HCT116 (cell line): ENCODE data around the gene RHBDL3. TPM values are rescaled to one million over a fixed set of nuclear protein-coding genes. Genes with fewer than 3 reads are reported as not detected.

Experiments
- ATAC-seq: fragments of 200-7000 bp; cut with Tn5 transposase; 2 replicates; pipeline ENCODE4 v1.9.1; 2020; ENCODE audit warnings: mild to moderate bottlenecking, moderate library complexity
- BruUV-seq: library from RNA; stranded (reverse); fragments of 400-500 nt; replicated peaks from 2 replicates; lab custom pipeline; 2021; lab: Mats Ljungman, UMichigan
- CTCF ChIA-PET: fragments of 300-600 bp; sonication (Branson Sonifier 250); formaldehyde crosslinking; loops from one replicate; lab custom pipeline; 2021; ENCODE audit warnings: antibody characterized with exemption; lab: Charles Lee
- POLR2A ChIA-PET: fragments of 300-600, 350-600 bp; sonication (Branson Sonifier 250); formaldehyde crosslinking; loops from one replicate; lab custom pipeline; 2021; ENCODE audit warnings: antibody characterized with exemption; lab: Charles Lee
- RAD21 ChIA-PET, 2 experiments: fragments of 300-600 bp; sonication (Branson Sonifier 250); formaldehyde crosslinking; loops; one replicate each; lab custom pipeline; 2023; ENCODE audit warnings: low total read pairs in 2 of 2; ENCODE audit not compliant: uncharacterized antibody in 2 of 2, unreplicated experiment in 2 of 2, low non-redundant PET in 1 of 2; lab: Charles Lee
- DNase-seq: peaks from one replicate; pipeline ENCODE4 v3.0.0-alpha.2; 2010; ENCODE audit warnings: low read depth, low spot score
- H2AFZ ChIP-seq: fragments of 200-600 bp; shearing (Covaris generic), sonication (generic); 2 replicates; pipeline ENCODE4 v1.6.1; 2017; ENCODE audit warnings: low read depth, mixed run types, mixed read lengths, antibody characterized with exemption, low read length; ENCODE audit not compliant: poor library complexity, severe bottlenecking
- H3K27ac ChIP-seq: 2 replicates; pipeline ENCODE4 v1.5.1; 2012; ENCODE audit warnings: low read depth, low read length
- H3K27me3 ChIP-seq: fragments of 200-600 bp; sonication (generic); 2 replicates; pipeline ENCODE4 v1.6.1; 2016; ENCODE audit warnings: mixed run types, low read length, mixed read lengths; ENCODE audit not compliant: insufficient read depth
- H3K36me3 ChIP-seq, 2 experiments: fragments of 200-500 bp in 1 of 2; fragments of 200-600 bp in 1 of 2; sonication (Bioruptor generic) in 1 of 2; sonication (generic) in 1 of 2; 2 replicates each; pipeline versions ENCODE4 v1.5.1 to v1.6.1; 2014 to 2016; ENCODE audit warnings: low read length in 2 of 2, inconsistent platforms in 1 of 2, mixed read lengths in 1 of 2, mixed run types in 1 of 2; ENCODE audit not compliant: insufficient read depth in 2 of 2, control insufficient read depth in 1 of 2
- H3K4me1 ChIP-seq, 2 experiments: fragments of 200-600 bp in 1 of 2; sonication (generic) in 1 of 2; 2 replicates each; pipeline versions ENCODE4 v1.5.1 to v1.6.1; 2012 to 2017; ENCODE audit warnings: low read length in 2 of 2, inconsistent platforms in 1 of 2, mild to moderate bottlenecking in 1 of 2, mixed read lengths in 1 of 2, mixed run types in 1 of 2, moderate library complexity in 1 of 2; ENCODE audit not compliant: insufficient read depth in 2 of 2, control insufficient read depth in 1 of 2
- H3K4me2 ChIP-seq: fragments of 200-600 bp; sonication (generic); 2 replicates; pipeline ENCODE4 v1.6.1; 2017; ENCODE audit warnings: mixed run types, low read length, mixed read lengths
- H3K4me3 ChIP-seq, 2 experiments: fragments of 200-600 bp in 1 of 2; sonication (generic) in 1 of 2; replicated peaks in 1 of 2; 2 replicates each; pipeline ENCODE4 v1.5.1; 2011 to 2016; ENCODE audit warnings: low read length in 2 of 2, control low read depth in 1 of 2, low read depth in 1 of 2, mild to moderate bottlenecking in 1 of 2, mixed read lengths in 1 of 2, mixed run types in 1 of 2
- H3K79me2 ChIP-seq: fragments of 200-600 bp; sonication (generic); 2 replicates; pipeline ENCODE4 v1.6.1; 2017; ENCODE audit warnings: mild to moderate bottlenecking, mixed run types, low read length, moderate library complexity, mixed read lengths; ENCODE audit not compliant: insufficient read depth
- H3K9ac ChIP-seq: fragments of 200-600 bp; sonication (generic); 2 replicates; pipeline ENCODE4 v1.6.1; 2016; ENCODE audit warnings: low read length, mixed read lengths
- H3K9me2 ChIP-seq: fragments of 200-600 bp; sonication (generic), shearing (Covaris generic); 2 replicates; pipeline ENCODE4 v1.6.1; 2017; ENCODE audit warnings: mixed run types, mild to moderate bottlenecking, moderate library complexity; ENCODE audit not compliant: insufficient read depth
- H3K9me3 ChIP-seq, 2 experiments: fragments of 200-500 bp in 1 of 2; fragments of 200-600 bp in 1 of 2; sonication (Bioruptor generic) in 1 of 2; sonication (generic) in 1 of 2; 2 replicates each; pipeline ENCODE4 v1.6.1; 2014 to 2017; ENCODE audit warnings: low read length in 2 of 2, mixed read lengths in 2 of 2, inconsistent platforms in 1 of 2, low read depth in 1 of 2, mild to moderate bottlenecking in 1 of 2, mixed run types in 1 of 2, moderate library complexity in 1 of 2; ENCODE audit not compliant: control insufficient read depth in 1 of 2, insufficient read depth in 1 of 2
- H4K20me1 ChIP-seq: fragments of 200-600 bp; sonication (generic), shearing (Covaris generic); 2 replicates; pipeline ENCODE4 v1.6.1; 2017; ENCODE audit warnings: mixed run types, mild to moderate bottlenecking, moderate library complexity; ENCODE audit not compliant: insufficient read depth
- CBX3 ChIP-seq: IDR thresholded peaks from 2 replicates; pipeline ENCODE4 v1.6.1; 2012; ENCODE audit warnings: low read depth
- CEBPB ChIP-seq: IDR thresholded peaks from 2 replicates; pipeline ENCODE4 v1.6.1; 2012; ENCODE audit warnings: low read depth
- EGR1 ChIP-seq: IDR thresholded peaks from 2 replicates; pipeline ENCODE4 v1.6.1; 2012; ENCODE audit warnings: low read depth
- ELF1 ChIP-seq: IDR thresholded peaks from 2 replicates; pipeline ENCODE4 v1.6.1; 2012; ENCODE audit warnings: low read depth, borderline replicate concordance
- FOSL1 ChIP-seq: IDR thresholded peaks from 2 replicates; pipeline ENCODE4 v1.6.1; 2012; ENCODE audit warnings: low read depth
- POLR2A ChIP-seq: IDR thresholded peaks from 2 replicates; pipeline ENCODE4 v1.7.0; 2011; ENCODE audit warnings: borderline replicate concordance; ENCODE audit not compliant: insufficient read depth, insufficient read length; ENCODE audit errors: extremely low read depth
- POLR2AphosphoS5 ChIP-seq: IDR thresholded peaks from 2 replicates; pipeline ENCODE4 v1.6.1; 2011; ENCODE audit warnings: mild to moderate bottlenecking, low read depth, low read length, moderate library complexity
- RAD21 ChIP-seq: IDR thresholded peaks from 2 replicates; pipeline ENCODE4 v1.6.1; 2012; ENCODE audit warnings: low read depth, mild to moderate bottlenecking
- SRF ChIP-seq: IDR thresholded peaks from 2 replicates; pipeline ENCODE4 v1.6.1; 2012; ENCODE audit warnings: low read depth
- TCF7L2 ChIP-seq: IDR thresholded peaks from 2 replicates; pipeline ENCODE4 v1.7.0; 2011; ENCODE audit warnings: borderline replicate concordance, inconsistent platforms; ENCODE audit not compliant: insufficient read depth, insufficient read length; ENCODE audit errors: extremely low read depth
- YY1 ChIP-seq: IDR thresholded peaks from 2 replicates; pipeline ENCODE4 v1.6.1; 2011; ENCODE audit warnings: low read length, low read depth, moderate library complexity, mild to moderate bottlenecking; ENCODE audit not compliant: insufficient replicate concordance; ENCODE audit errors: extremely low read depth
- ZNF274 ChIP-seq: fragments of 200-500 bp; sonication (Bioruptor generic); IDR thresholded peaks from 2 replicates; pipeline ENCODE4 v1.6.1; 2014; ENCODE audit warnings: mild to moderate bottlenecking, low read depth, low read length, inconsistent platforms
- intact Hi-C: fragments of 100-400 bp; cut with micrococcal nuclease; formaldehyde crosslinking; loops from 2 replicates; pipeline ENCODE4 v1.10.0; 2022
- total RNA-seq: library from RNA; stranded (reverse); gene quantifications from one replicate; pipeline ENCODE4 v1.2.1, GENCODE V29; 2021; ENCODE audit not compliant: unreplicated experiment
- TF ChIP-seq, protein P1 (sequence below): IDR thresholded peaks from 2 replicates; pipeline ENCODE4 v1.6.1; 2012

The RHBDL3 gene
- total RNA-seq, 1 experiment from 2014 or later = 4.0 TPM

DNA sequence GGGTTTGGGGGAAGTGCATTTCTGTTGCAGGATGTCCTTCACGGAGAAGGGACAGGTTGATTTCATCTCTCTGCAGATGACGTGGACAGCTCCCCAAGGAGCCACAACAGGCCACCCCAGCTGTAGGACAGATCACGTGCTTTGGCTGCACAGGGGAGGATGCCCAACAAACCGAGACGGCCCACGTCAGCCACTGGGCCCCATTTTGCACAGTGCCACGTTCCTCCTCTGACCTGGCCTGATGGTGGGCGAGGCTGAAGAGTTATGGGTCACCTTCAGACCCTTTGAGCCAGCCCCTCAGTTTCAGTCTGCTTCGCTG is 9.0 kb upstream of the RHBDL3 start:
- CTCF ChIA-PET = no interaction called here
- no peaks in the 10 kb centered on the region for H3K9me2 ChIP-seq
- intact Hi-C loops = loop anchor here (10.0 kb wide), 1 partner anchor 498 kb away; no protein-coding TSS in a partner anchor
- H3K27me3 ChIP-seq = no peaks in the 10 kb centered on the region
- DNase-seq (no peak), ATAC-seq (no peak)
- RAD21 ChIA-PET = no interaction called here
- no peaks in the 10 kb centered on the region for H3K9me3 ChIP-seq
- no peaks in the 10 kb centered on the region for H3K36me3 ChIP-seq
- no peak overlapping the region for H3K4me3 ChIP-seq
- no peaks in the 10 kb centered on the region for H3K4me1 ChIP-seq
- no TSS peak for BruUV-seq
- H3K9ac ChIP-seq = no peak overlapping the region
- no peaks in the 10 kb centered on the region for H4K20me1 ChIP-seq
- no peak overlapping the region for H3K4me2 ChIP-seq
- POLR2A ChIA-PET = no interaction called here
- no peaks in the 10 kb centered on the region for H3K79me2 ChIP-seq
- TF ChIP-seq SRF (no peak), RAD21 (no peak), CEBPB (no peak), CBX3 (no peak), EGR1 (no peak), POLR2A (no peak), ZNF274 (no peak), YY1 (no peak), POLR2AphosphoS5 (no peak), ELF1 (no peak)
- TF ChIP-seq, protein P1, sequence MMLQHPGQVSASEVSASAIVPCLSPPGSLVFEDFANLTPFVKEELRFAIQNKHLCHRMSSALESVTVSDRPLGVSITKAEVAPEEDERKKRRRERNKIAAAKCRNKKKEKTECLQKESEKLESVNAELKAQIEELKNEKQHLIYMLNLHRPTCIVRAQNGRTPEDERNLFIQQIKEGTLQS = no peak
- TF ChIP-seq, all 23 proteins: peak for 0
- Histone ChIP-seq H2AFZ (no peak overlapping the region), H3K27ac (no peak overlapping the region)

DNA sequence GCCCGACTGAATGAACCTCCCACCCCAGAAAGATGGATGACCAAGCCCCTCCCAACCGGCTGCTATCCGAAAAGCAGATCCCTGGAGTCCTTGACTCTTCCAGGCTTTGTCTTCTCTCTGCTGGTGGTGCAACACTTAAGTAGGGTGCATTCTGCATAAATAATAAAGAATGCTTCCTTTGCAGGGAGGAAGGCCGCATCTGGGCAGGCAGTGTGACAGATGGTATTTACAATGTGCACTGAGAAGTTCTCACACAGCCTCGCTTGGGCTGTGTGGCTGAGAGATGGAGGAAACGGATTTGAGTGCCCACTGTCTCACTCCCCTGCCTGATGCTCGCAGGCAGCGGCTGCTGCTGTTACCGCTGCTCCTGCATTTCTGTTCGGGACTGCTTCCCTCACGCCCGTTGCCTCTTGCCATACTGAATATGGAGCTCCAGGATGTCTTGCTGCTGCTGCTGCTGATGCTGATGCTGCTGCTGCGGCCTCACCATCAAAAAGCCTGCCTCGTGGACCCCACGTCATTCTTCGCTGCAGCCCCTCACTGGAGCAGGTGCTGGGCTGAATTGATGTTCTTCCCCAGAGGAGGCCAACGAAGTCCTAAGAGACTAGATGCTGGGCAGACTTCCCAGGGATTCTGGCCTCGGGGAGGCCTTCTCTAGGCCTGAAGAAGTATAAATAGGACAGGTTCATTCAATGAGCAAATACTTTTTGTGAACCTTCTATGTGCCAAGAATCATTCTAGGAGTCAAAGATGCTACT is 7.1 kb upstream of the RHBDL3 start:
- POLR2A ChIA-PET = no interaction called here
- H3K9me3 ChIP-seq = no peaks in the 10 kb centered on the region
- H3K9ac ChIP-seq = no peak overlapping the region
- H3K27me3 ChIP-seq = no peaks in the 10 kb centered on the region
- H2AFZ ChIP-seq = no peak overlapping the region
- H3K4me2 ChIP-seq = no peak overlapping the region
- H3K36me3 ChIP-seq = no peaks in the 10 kb centered on the region
- no peak overlapping the region for H3K27ac ChIP-seq
- DNase-seq (no peak), ATAC-seq (no peak)
- H4K20me1 ChIP-seq = no peaks in the 10 kb centered on the region
- no peaks in the 10 kb centered on the region for H3K4me1 ChIP-seq
- no TSS peak for BruUV-seq
- CTCF ChIA-PET = no interaction called here
- TF ChIP-seq FOSL1 (no peak), TCF7L2 (no peak)
- intact Hi-C loops = loop anchor here (10.0 kb wide), 1 partner anchor 496 kb away; no protein-coding TSS in a partner anchor
- no peak overlapping the region for H3K4me3 ChIP-seq
- H3K79me2 ChIP-seq = no peaks in the 10 kb centered on the region
- RAD21 ChIA-PET = no interaction called here
- H3K9me2 ChIP-seq = no peaks in the 10 kb centered on the region
